Calu3 (cell line): ENCODE results near the gene MT1H. TPM values are rescaled to one million over a fixed set of nuclear protein-coding genes. Genes with fewer than 3 reads are reported as not detected.

Source experiments
- BruUV-seq: library from RNA; stranded (reverse); fragments of 400-500 nt; replicated peaks from 2 replicates; lab custom pipeline; 2021; lab: Mats Ljungman, UMichigan
- CTCF ChIA-PET: fragments of 300-600 bp; sonication (Branson Sonifier 250); formaldehyde crosslinking; loops from one replicate; lab custom pipeline; 2022; ENCODE audit warnings: antibody characterized with exemption; lab: Charles Lee
- DNase-seq: peaks from one replicate; pipeline ENCODE4 v3.0.0; 2022
- H3K27ac Mint-ChIP-seq: one replicate; pipeline ENCODE4 v1.8.0; 2022; ENCODE audit warnings: mixed read lengths; ENCODE audit not compliant: unreplicated experiment
- H3K27me3 Mint-ChIP-seq: one replicate; pipeline ENCODE4 v1.8.0; 2022; ENCODE audit warnings: mixed read lengths; ENCODE audit not compliant: unreplicated experiment
- H3K36me3 Mint-ChIP-seq: one replicate; pipeline ENCODE4 v1.8.0; 2022; ENCODE audit warnings: mild to moderate bottlenecking, moderate library complexity, mixed read lengths; ENCODE audit not compliant: insufficient read depth, unreplicated experiment
- H3K4me1 Mint-ChIP-seq: one replicate; pipeline ENCODE4 v1.8.0; 2022; ENCODE audit warnings: mild to moderate bottlenecking, low read depth, mixed read lengths; ENCODE audit not compliant: unreplicated experiment
- H3K4me3 Mint-ChIP-seq: one replicate; pipeline ENCODE4 v1.8.0; 2022; ENCODE audit warnings: mild to moderate bottlenecking, low read depth, moderate library complexity, mixed read lengths; ENCODE audit not compliant: unreplicated experiment
- H3K9me3 Mint-ChIP-seq: one replicate; pipeline ENCODE4 v1.8.0; 2022; ENCODE audit warnings: low read depth, mixed read lengths; ENCODE audit not compliant: unreplicated experiment
- CTCF ChIP-seq: fragments of 200-600 bp; IDR thresholded peaks from one replicate; pipeline ENCODE4 v1.8.0; 2022; ENCODE audit warnings: antibody characterized with exemption; ENCODE audit not compliant: unreplicated experiment
- intact Hi-C: fragments of 100-400 bp; cut with micrococcal nuclease; formaldehyde crosslinking; loops from one replicate; pipeline ENCODE4 v1.10.0; 2022; ENCODE audit not compliant: unreplicated experiment
- total RNA-seq: library from RNA; stranded (reverse); gene quantifications from 2 replicates; pipeline ENCODE4 v1.2.3, GENCODE V29; 2022

The MT1H gene
- total RNA-seq, 1 experiment from 2014 or later, result not detected

GRCh38 chr16:56684256-56684925 lies 14.8 kb downstream of the MT1H start:
- TF ChIP-seq CTCF, result no peak
- H3K27me3 Mint-ChIP-seq, result peaks cover 13% of the 10 kb centered on the region
- H3K27ac Mint-ChIP-seq, result no peak overlapping the region
- H3K36me3 Mint-ChIP-seq, result peaks cover 18% of the 10 kb centered on the region
- no peaks in the 10 kb centered on the region for H3K9me3 Mint-ChIP-seq
- CTCF ChIA-PET, result interaction anchor here (0.6 kb wide), 2 partner anchors 18 to 1565 kb away, joined by 3 to 7 read pairs; a partner anchor contains a TSS
- DNase-seq, result no peak
- H3K4me3 Mint-ChIP-seq, result no peak overlapping the region
- intact Hi-C loops, result no loop called here
- no TSS peak for BruUV-seq
- H3K4me1 Mint-ChIP-seq, result peaks cover 22% of the 10 kb centered on the region

GRCh38 chr16:56684926-56685590 lies 15.4 kb downstream of the MT1H start:
- intact Hi-C loops, result no loop called here
- H3K27me3 Mint-ChIP-seq, result peaks cover 13% of the 10 kb centered on the region
- no peak overlapping the region for H3K4me3 Mint-ChIP-seq
- BruUV-seq, result no TSS peak
- H3K9me3 Mint-ChIP-seq, result no peaks in the 10 kb centered on the region
- no peak overlapping the region for H3K27ac Mint-ChIP-seq
- peaks cover 28% of the 10 kb centered on the region for H3K4me1 Mint-ChIP-seq
- H3K36me3 Mint-ChIP-seq, result peaks cover 18% of the 10 kb centered on the region
- no peak for TF ChIP-seq CTCF
- CTCF ChIA-PET, result interaction anchor here (0.6 kb wide), 1 partner anchor 1565 kb away, joined by 3 read pairs; a partner anchor contains a TSS
- no peak for DNase-seq

GRCh38 chr16:56686758-56687157 lies 17.1 kb downstream of the MT1H start:
- Mint-ChIP-seq H3K4me3 (no peak overlapping the region), H3K9me3 (no peaks in the 10 kb centered on the region), H3K36me3 (peaks cover 17% of the 10 kb centered on the region), H3K27me3 (peaks cover 13% of the 10 kb centered on the region), H3K4me1 (peaks cover 31% of the 10 kb centered on the region), H3K27ac (no peak overlapping the region)
- no peak for TF ChIP-seq CTCF
- DNase-seq, result no peak
- intact Hi-C loops, result no loop called here
- CTCF ChIA-PET, result no interaction called here
- BruUV-seq, result no TSS peak

GRCh38 chr16:56688762-56689161 lies 19.1 kb downstream of the MT1H start:
- CTCF ChIA-PET, result no interaction called here
- H3K36me3 Mint-ChIP-seq, result no peaks in the 10 kb centered on the region
- intact Hi-C loops, result no loop called here
- H3K4me1 Mint-ChIP-seq, result peaks cover 36% of the 10 kb centered on the region
- peaks cover 13% of the 10 kb centered on the region for H3K27me3 Mint-ChIP-seq
- no peak overlapping the region for H3K27ac Mint-ChIP-seq
- BruUV-seq, result no TSS peak
- no peak for DNase-seq
- H3K4me3 Mint-ChIP-seq, result no peak overlapping the region
- no peaks in the 10 kb centered on the region for H3K9me3 Mint-ChIP-seq
- TF ChIP-seq CTCF, result no peak
